Mesodermal cell (in vitro differentiated cells): ENCODE results near the gene DTNA.
"Not testable (repeated sequence)": the region's sequence is repeated elsewhere in the genome, so short reads cannot be mapped to it uniquely, and the experiment has no call there.

Experiments used
- H3K27ac ChIP-seq: 2 replicates; pipeline ENCODE4 v1.7.0; 2013; ENCODE audit warnings: mild to moderate bottlenecking, low read depth, low read length, moderate library complexity; ENCODE audit not compliant: severe bottlenecking
- H3K36me3 ChIP-seq: 2 replicates; pipeline ENCODE4 v1.7.1; 2013; ENCODE audit warnings: mild to moderate bottlenecking, low read length, moderate library complexity; ENCODE audit not compliant: control insufficient read depth, insufficient read depth
- H3K4me1 ChIP-seq: one replicate; pipeline ENCODE4 v1.7.1; 2013; ENCODE audit warnings: mild to moderate bottlenecking, low read length; ENCODE audit not compliant: insufficient read depth, control insufficient read depth, poor library complexity, severe bottlenecking
- H3K4me3 ChIP-seq: 2 replicates; pipeline ENCODE4 v1.7.0; 2013; ENCODE audit warnings: low read length, control low read depth, mild to moderate bottlenecking; ENCODE audit not compliant: insufficient read depth, poor library complexity, severe bottlenecking; ENCODE audit errors: extremely low read depth
- H3K9me3 ChIP-seq: 2 replicates; pipeline ENCODE4 v1.7.1; 2013; ENCODE audit warnings: mild to moderate bottlenecking, low read length, moderate library complexity; ENCODE audit not compliant: control insufficient read depth
- WGBS, 2 experiments: methylation state at CpG; one replicate each; pipeline ENCODE4 v1.1.5; 2013; ENCODE audit warnings: missing lambda C conversion rate in 2 of 2; ENCODE audit not compliant: insufficient coverage in 2 of 2; 5-methylcytosine and 5-hydroxymethylcytosine counted together

The DTNA gene

GRCh38 chr18:34697891-34698290, 12.2 kb upstream of the DTNA start:
- Histone ChIP-seq H3K9me3 (no peaks in the 10 kb centered on the region), H3K27ac (no peak overlapping the region), H3K36me3 (no peaks in the 10 kb centered on the region), H3K4me1 (no peaks in the 10 kb centered on the region), H3K4me3 (no peak overlapping the region)
- 95 to 96% methylated on average over 3 of the region's 3 CpGs for WGBS, 2 experiments

- H3K4me3 ChIP-seq = no peak overlapping the region
- H3K36me3 ChIP-seq = no peaks in the 10 kb centered on the region
- peaks cover 3% of the 10 kb centered on the region for H3K4me1 ChIP-seq
- WGBS, 2 experiments = 75 to 90% methylated on average over 3 of the region's 3 CpGs
- H3K9me3 ChIP-seq = no peaks in the 10 kb centered on the region
- H3K27ac ChIP-seq = no peak overlapping the region
Measured at GRCh38 chr18:34701911-34702310, 8.2 kb upstream of the DTNA start.

GRCh38 chr18:34702814-34703213, 7.3 kb upstream of the DTNA start:
- no peak overlapping the region for H3K27ac ChIP-seq
- WGBS, 2 experiments = no CpG with 5 or more reads among the region's 3 CpGs
- H3K4me1 ChIP-seq = peaks cover 10% of the 10 kb centered on the region
- no peak overlapping the region for H3K4me3 ChIP-seq
- H3K36me3 ChIP-seq = no peaks in the 10 kb centered on the region
- no peaks in the 10 kb centered on the region for H3K9me3 ChIP-seq

GRCh38 chr18:34704074-34704473, 6.0 kb upstream of the DTNA start:
- Histone ChIP-seq H3K9me3 (no peaks in the 10 kb centered on the region), H3K4me1 (peaks cover 21% of the 10 kb centered on the region), H3K36me3 (no peaks in the 10 kb centered on the region), H3K27ac (no peak overlapping the region), H3K4me3 (no peak overlapping the region)
- no CpG with 5 or more reads among the region's 1 CpG for WGBS, 2 experiments

- no peak overlapping the region for H3K27ac ChIP-seq
- no peaks in the 10 kb centered on the region for H3K9me3 ChIP-seq
- H3K4me3 ChIP-seq = no peak overlapping the region
- no peaks in the 10 kb centered on the region for H3K36me3 ChIP-seq
- peaks cover 22% of the 10 kb centered on the region for H3K4me1 ChIP-seq
- 82 to 95% methylated on average over 2 of the region's 2 CpGs for WGBS, 2 experiments
Measured at GRCh38 chr18:34704823-34705222, 5.3 kb upstream of the DTNA start.

- peak overlapping the region; percentile 48 for H3K27ac ChIP-seq
- WGBS, 2 experiments = no CpG with 5 or more reads among the region's 4 CpGs
- H3K9me3 ChIP-seq = no peaks in the 10 kb centered on the region
- peaks cover 32% of the 10 kb centered on the region for H3K4me1 ChIP-seq
- H3K36me3 ChIP-seq = no peaks in the 10 kb centered on the region
- H3K4me3 ChIP-seq = no peak overlapping the region
Measured at GRCh38 chr18:34707670-34708069, 2.4 kb upstream of the DTNA start.

- Histone ChIP-seq H3K4me1 (peaks cover 32% of the 10 kb centered on the region), H3K36me3 (no peaks in the 10 kb centered on the region), H3K9me3 (no peaks in the 10 kb centered on the region), H3K27ac (no peak overlapping the region), H3K4me3 (no peak overlapping the region)
- 83 to 87% methylated on average over 2 to 3 of the region's 3 CpGs for WGBS, 2 experiments
Measured at GRCh38 chr18:34709104-34709503, 994 bp upstream of the DTNA start.

- peak overlapping the region; percentile 18 for H3K4me3 ChIP-seq
- H3K27ac ChIP-seq = peak overlapping the region; percentile 82
- no peaks in the 10 kb centered on the region for H3K9me3 ChIP-seq
- peaks cover 32% of the 10 kb centered on the region for H3K4me1 ChIP-seq
- H3K36me3 ChIP-seq = no peaks in the 10 kb centered on the region
- WGBS, 2 experiments = 80% methylated on average over 1 of the region's 6 CpGs; no CpG with 5 or more reads in 1 of the 2 experiments
Measured at GRCh38 chr18:34710458-34710914, 388 bp downstream of the DTNA start.

GRCh38 chr18:34710934-34711333, 836 bp downstream of the DTNA start:
- peak overlapping the region; percentile 82 for H3K27ac ChIP-seq
- H3K36me3 ChIP-seq = no peaks in the 10 kb centered on the region
- no peaks in the 10 kb centered on the region for H3K9me3 ChIP-seq
- 60% methylated on average over 1 of the region's 5 CpGs; no CpG with 5 or more reads in 1 of the 2 experiments for WGBS, 2 experiments
- peak overlapping the region; percentile 1 for H3K4me3 ChIP-seq
- peaks cover 32% of the 10 kb centered on the region for H3K4me1 ChIP-seq

- H3K4me3 ChIP-seq, H3K27ac ChIP-seq, H3K9me3 ChIP-seq, H3K4me1 ChIP-seq, H3K36me3 ChIP-seq: not testable (repeated sequence)
- WGBS, 2 experiments = 88% methylated on average over 12 to 13 of the region's 14 CpGs
Measured at GRCh38 chr18:34716111-34716510, 6.0 kb downstream of the DTNA start.

- H3K4me1 ChIP-seq = no peaks in the 10 kb centered on the region
- H3K9me3 ChIP-seq = no peaks in the 10 kb centered on the region
- H3K36me3 ChIP-seq = no peaks in the 10 kb centered on the region
- no peak overlapping the region for H3K4me3 ChIP-seq
- no CpG with 5 or more reads among the region's 1 CpG for WGBS, 2 experiments
- H3K27ac ChIP-seq = no peak overlapping the region
Measured at GRCh38 chr18:34718610-34719009, 8.5 kb downstream of the DTNA start.
